CD4-positive, alpha-beta memory T cell (primary cell): ENCODE measurements around the gene VWF. TPM values are rescaled to one million over a fixed set of nuclear protein-coding genes. Genes with fewer than 3 reads are reported as not detected.
A peak's percentile ranks its signal among the peaks of the same experiment; 100 is the strongest.

Experiments used
- CTCF ChIA-PET: fragments of 350-600 bp; sonication (Branson Sonifier 250); formaldehyde crosslinking; loops from one replicate; lab custom pipeline; 2021; ENCODE audit warnings: inconsistent platforms; ENCODE audit not compliant: partially characterized antibody; lab: Charles Lee
- POLR2A ChIA-PET: fragments of 350-600 bp; sonication (Branson Sonifier 250); formaldehyde crosslinking; loops from one replicate; lab custom pipeline; 2021; ENCODE audit not compliant: partially characterized antibody; lab: Charles Lee
- DNase-seq, 5 donors: peaks; one replicate each; pipeline versions ENCODE4 v3.0.0 to v3.0.0-alpha.2; 2020 to 2022; ENCODE audit warnings: mixed read lengths in 1 of 5
- H3K27ac ChIP-seq: one replicate; pipeline ENCODE4 v1.7.0; 2013; ENCODE audit warnings: low read depth, low read length
- H3K27me3 ChIP-seq: 2 replicates; pipeline ENCODE4 v1.7.0; 2013; ENCODE audit warnings: mild to moderate bottlenecking, low read length, moderate library complexity; ENCODE audit not compliant: insufficient read depth
- H3K36me3 ChIP-seq: 2 replicates; pipeline ENCODE4 v1.7.0; 2013; ENCODE audit warnings: mild to moderate bottlenecking, low read length, moderate library complexity; ENCODE audit not compliant: insufficient read depth
- H3K4me1 ChIP-seq: 2 replicates; pipeline ENCODE4 v1.7.0; 2013; ENCODE audit warnings: mild to moderate bottlenecking, low read length, moderate library complexity; ENCODE audit not compliant: insufficient read depth
- H3K4me3 ChIP-seq, 2 donors: one replicate each; pipeline ENCODE4 v1.7.0; 2013; ENCODE audit warnings: low read length in 2 of 2, mild to moderate bottlenecking in 1 of 2
- H3K9me3 ChIP-seq, 2 donors: one replicate each; pipeline ENCODE4 v1.7.0; 2013; ENCODE audit warnings: low read length in 2 of 2, control low read depth in 1 of 2; ENCODE audit not compliant: control insufficient read depth in 1 of 2
- H3K27ac Mint-ChIP-seq, 7 donors: one replicate each; pipeline ENCODE4 v1.8.0; 2020 to 2021; ENCODE audit warnings: mixed read lengths in 7 of 7, mild to moderate bottlenecking in 6 of 7, inconsistent platforms in 3 of 7, moderate library complexity in 3 of 7
- H3K27me3 Mint-ChIP-seq, 2 donors: one replicate each; pipeline ENCODE4 v1.8.0; 2020 to 2021; ENCODE audit warnings: mixed read lengths in 2 of 2
- H3K36me3 Mint-ChIP-seq, 2 donors: one replicate each; pipeline ENCODE4 v1.8.0; 2020 to 2021; ENCODE audit warnings: mixed read lengths in 2 of 2, inconsistent platforms in 1 of 2, mild to moderate bottlenecking in 1 of 2
- H3K4me1 Mint-ChIP-seq, 4 donors: one replicate each; pipeline ENCODE4 v1.8.0; 2020 to 2021; ENCODE audit warnings: mixed read lengths in 4 of 4, mild to moderate bottlenecking in 1 of 4
- H3K4me3 Mint-ChIP-seq, 8 donors: one replicate each; pipeline ENCODE4 v1.8.0; 2020 to 2021; ENCODE audit warnings: mixed read lengths in 8 of 8, mild to moderate bottlenecking in 7 of 8, moderate library complexity in 6 of 8, inconsistent platforms in 3 of 8
- H3K9me3 Mint-ChIP-seq, 8 donors: one replicate each; pipeline ENCODE4 v1.8.0; 2020 to 2021; ENCODE audit warnings: mixed read lengths in 8 of 8, mild to moderate bottlenecking in 5 of 8, inconsistent platforms in 3 of 8, moderate library complexity in 1 of 8
- intact Hi-C: fragments of 100-400 bp; cut with micrococcal nuclease; formaldehyde crosslinking; loops from one replicate; pipeline ENCODE4 v1.15.1; 2023
- polyA plus RNA-seq, 2 donors: library from polyadenylated mRNA; unstranded; fragments of 300-500 nt; fragmentation: Illumina TruSeq; gene quantifications; one replicate each; pipeline ENCODE4 v1.2.3, GENCODE V29; 2021
- total RNA-seq, 2 experiments: library from RNA; stranded (reverse); gene quantifications; one replicate each; pipeline ENCODE4 v1.2.3, GENCODE V29; 2021

VWF gene
- total and polyA plus RNA-seq, 4 experiments from 2014 or later: 0.03 to 0.17 (median 0.15) TPM; not detected in 1

- H3K27ac ChIP-seq: no peak overlapping the region
- no peaks in the 10 kb centered on the region for H3K27me3 ChIP-seq
- ChIA-PET POLR2A (no interaction called here), CTCF (interaction anchor here (0.8 to 1.9 kb wide), 4 partner anchors 129 to 218 kb away, joined by 3 to 5 read pairs (median 4); no protein-coding TSS in a partner anchor)
- Mint-ChIP-seq H3K9me3 (no peaks in the 10 kb centered on the region), H3K36me3 (no peaks in the 10 kb centered on the region), H3K4me3 (no peak overlapping the region), H3K4me1 (peaks cover 11 to 17% (median 12%) of the 10 kb centered on the region in 4 donors), H3K27ac (no peak overlapping the region), H3K27me3 (peaks cover 5 to 7% of the 10 kb centered on the region in 2 donors)
- H3K4me3 ChIP-seq: no peak overlapping the region
- intact Hi-C loops: no loop called here
- H3K4me1 ChIP-seq: peaks cover 13% of the 10 kb centered on the region
- H3K36me3 ChIP-seq: no peaks in the 10 kb centered on the region
- no peaks in the 10 kb centered on the region for H3K9me3 ChIP-seq
- no peak for DNase-seq
Measured at GRCh38 chr12:6066651-6067050, 57.8 kb downstream of the VWF start.

DNA sequence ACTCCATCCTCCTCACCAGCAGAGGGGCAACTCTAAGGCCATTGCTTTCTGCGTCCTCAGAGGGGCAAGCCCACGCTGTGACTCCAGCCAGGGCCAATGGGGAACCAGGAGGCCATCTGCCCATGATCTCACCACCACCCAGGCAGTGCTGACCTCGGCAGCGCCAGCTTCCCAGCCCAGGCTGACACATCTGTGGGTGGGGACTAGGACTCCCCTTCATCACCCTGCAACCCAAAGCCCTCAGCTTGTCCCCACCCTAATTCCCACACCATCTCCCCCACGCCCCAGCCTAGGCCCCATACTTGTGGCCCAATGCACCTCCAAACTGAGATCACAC lies 58.6 kb downstream of the VWF start:
- Histone ChIP-seq H3K36me3 (no peaks in the 10 kb centered on the region), H3K27ac (no peak overlapping the region), H3K4me1 (peaks cover 13% of the 10 kb centered on the region), H3K9me3 (no peaks in the 10 kb centered on the region), H3K27me3 (no peaks in the 10 kb centered on the region), H3K4me3 (no peak overlapping the region)
- POLR2A ChIA-PET: no interaction called here
- CTCF ChIA-PET: interaction anchor here (0.8 to 1.9 kb wide), 5 partner anchors 12 to 218 kb away, joined by 3 to 4 read pairs (median 3); no protein-coding TSS in a partner anchor
- H3K9me3 Mint-ChIP-seq: no peaks in the 10 kb centered on the region
- H3K27me3 Mint-ChIP-seq: peaks cover 5 to 7% of the 10 kb centered on the region in 2 donors
- H3K27ac Mint-ChIP-seq: no peak overlapping the region
- H3K4me1 Mint-ChIP-seq: peaks cover 11 to 17% (median 12%) of the 10 kb centered on the region in 4 donors
- no peaks in the 10 kb centered on the region for H3K36me3 Mint-ChIP-seq
- intact Hi-C loops: no loop called here
- H3K4me3 Mint-ChIP-seq: no peak overlapping the region
- no peak for DNase-seq

DNA sequence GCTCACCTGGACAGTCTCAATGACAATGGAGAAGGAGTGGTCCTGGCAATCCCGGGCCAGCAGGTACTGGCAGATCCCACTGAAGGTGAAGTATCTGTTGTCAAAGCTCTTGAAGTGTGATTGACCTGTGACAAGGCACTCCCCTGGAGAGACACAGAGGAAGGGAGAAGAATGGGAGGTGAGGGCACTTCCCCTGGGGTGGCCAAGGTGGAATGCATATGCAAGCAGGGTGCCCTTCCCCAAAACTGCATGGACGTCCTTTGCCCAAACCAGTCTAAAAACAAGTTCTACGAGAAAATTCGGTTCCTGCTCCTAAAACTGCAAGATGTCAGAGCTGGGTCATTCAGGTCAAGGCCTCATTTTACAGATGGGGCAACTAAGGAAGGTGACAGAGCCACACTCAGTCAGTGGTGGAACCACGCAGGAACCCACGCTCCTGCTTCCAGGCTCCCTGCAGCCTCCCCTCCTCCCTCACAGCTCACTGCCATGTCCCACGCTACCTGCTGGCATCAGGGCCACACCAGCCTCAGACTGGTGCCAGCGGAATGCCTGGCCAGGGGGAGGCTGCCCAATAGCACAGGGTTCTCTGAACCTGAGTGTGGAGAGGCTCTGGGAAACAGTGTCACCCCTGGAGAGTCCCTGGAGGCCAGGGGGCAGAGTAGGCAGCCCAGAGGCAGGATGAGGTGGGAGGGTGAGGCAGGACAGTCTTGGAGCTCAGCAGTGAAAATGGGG lies 59.2 kb downstream of the VWF start:
- H3K27me3 Mint-ChIP-seq: peaks cover 5 to 7% of the 10 kb centered on the region in 2 donors
- POLR2A ChIA-PET: no interaction called here
- intact Hi-C loops: no loop called here

GRCh38 chr12:6062757-6063735 lies 61.4 kb downstream of the VWF start:
- ChIA-PET POLR2A (no interaction called here), CTCF (no interaction called here)
- Histone ChIP-seq H3K4me1 (no peaks in the 10 kb centered on the region), H3K4me3 (no peak overlapping the region), H3K27ac (no peak overlapping the region), H3K27me3 (no peaks in the 10 kb centered on the region), H3K36me3 (no peaks in the 10 kb centered on the region), H3K9me3 (no peaks in the 10 kb centered on the region)
- no peaks in the 10 kb centered on the region for H3K36me3 Mint-ChIP-seq
- H3K27ac Mint-ChIP-seq: peak overlapping the region in 2 of 7 donors; percentile 19 to 60
- DNase-seq: peak in 4 of 5 donors; percentile 35 to 54 (median 40)
- intact Hi-C loops: loop anchor here (1.0 kb wide), 3 partner anchors 132 to 222 kb away; no protein-coding TSS in a partner anchor
- peaks cover 0 to 2% (median 0%) of the 10 kb centered on the region in 4 donors for H3K4me1 Mint-ChIP-seq
- H3K9me3 Mint-ChIP-seq: no peaks in the 10 kb centered on the region
- H3K27me3 Mint-ChIP-seq: peaks cover 10% of the 10 kb centered on the region in 2 donors
- H3K4me3 Mint-ChIP-seq: no peak overlapping the region

More for the DNA sequence above, 59.2 kb downstream of the VWF start:
- no peak overlapping the region for H3K27ac ChIP-seq
- CTCF ChIA-PET: interaction anchor here (0.6 to 1.9 kb wide), 9 partner anchors 12 to 221 kb away, joined by 3 to 4 read pairs (median 3); no protein-coding TSS in a partner anchor
- no peaks in the 10 kb centered on the region for H3K36me3 Mint-ChIP-seq
- H3K4me1 ChIP-seq: peaks cover 13% of the 10 kb centered on the region
- DNase-seq: no peak
- H3K4me3 ChIP-seq: no peak overlapping the region
- no peaks in the 10 kb centered on the region for H3K27me3 ChIP-seq
- no peaks in the 10 kb centered on the region for H3K9me3 ChIP-seq
- no peaks in the 10 kb centered on the region for H3K9me3 Mint-ChIP-seq
- no peak overlapping the region for H3K4me3 Mint-ChIP-seq
- no peaks in the 10 kb centered on the region for H3K36me3 ChIP-seq
- peaks cover 11 to 13% (median 12%) of the 10 kb centered on the region in 4 donors for H3K4me1 Mint-ChIP-seq
- H3K27ac Mint-ChIP-seq: no peak overlapping the region

DNA sequence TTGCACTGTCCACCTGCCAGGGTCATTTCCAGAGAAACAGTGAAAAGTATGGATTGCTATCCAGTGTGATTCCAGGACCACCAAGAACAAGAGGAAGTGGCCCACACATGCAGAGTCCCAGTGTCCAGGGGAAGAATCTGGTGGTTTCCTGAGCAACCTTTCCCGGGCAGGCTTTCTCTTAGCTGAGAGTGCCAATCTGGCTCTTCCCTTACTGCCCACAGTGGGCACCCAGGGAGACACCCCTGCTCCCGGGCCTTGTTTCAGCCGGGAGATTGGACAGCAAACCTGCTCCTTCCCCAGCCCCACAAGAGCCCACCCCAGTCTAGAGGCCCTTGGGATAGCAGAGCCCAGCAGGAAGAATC lies 62.1 kb downstream of the VWF start:
- Histone ChIP-seq H3K9me3 (no peaks in the 10 kb centered on the region), H3K36me3 (no peaks in the 10 kb centered on the region), H3K27ac (no peak overlapping the region), H3K27me3 (no peaks in the 10 kb centered on the region), H3K4me3 (no peak overlapping the region), H3K4me1 (no peaks in the 10 kb centered on the region)
- H3K27me3 Mint-ChIP-seq: peaks cover 10 to 12% of the 10 kb centered on the region in 2 donors
- no peaks in the 10 kb centered on the region for H3K36me3 Mint-ChIP-seq
- no peaks in the 10 kb centered on the region for H3K9me3 Mint-ChIP-seq
- no peak overlapping the region for H3K27ac Mint-ChIP-seq
- intact Hi-C loops: no loop called here
- peaks cover 0 to 2% (median 0%) of the 10 kb centered on the region in 4 donors for H3K4me1 Mint-ChIP-seq
- H3K4me3 Mint-ChIP-seq: no peak overlapping the region
- no peak for DNase-seq
- CTCF ChIA-PET: no interaction called here
- POLR2A ChIA-PET: no interaction called here

DNA sequence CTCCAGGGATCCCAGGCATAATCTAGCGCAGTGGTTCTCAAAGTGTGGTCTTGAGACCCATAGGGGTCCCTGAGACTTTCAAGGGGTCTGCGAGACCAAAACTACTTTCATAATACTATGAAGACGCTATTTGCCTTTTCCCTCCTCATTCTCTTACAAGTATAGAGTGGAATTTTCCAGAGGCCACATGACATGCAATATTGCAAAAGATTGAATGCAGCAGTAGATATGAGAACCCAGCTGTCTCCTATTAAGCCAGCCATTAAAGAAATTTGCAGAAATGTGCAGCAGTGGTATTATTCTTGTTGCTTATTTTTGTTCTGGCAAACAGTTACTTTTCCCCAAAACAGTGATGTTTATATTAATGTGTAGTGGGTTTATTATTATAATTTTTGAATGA lies 62.8 kb downstream of the VWF start:
- H3K4me3 ChIP-seq: no peak overlapping the region
- ChIA-PET CTCF (interaction anchor here (1.4 kb wide), 1 partner anchor 224 kb away, joined by 3 read pairs; no protein-coding TSS in a partner anchor), POLR2A (no interaction called here)
- peaks cover 0 to 2% (median 0%) of the 10 kb centered on the region in 4 donors for H3K4me1 Mint-ChIP-seq
- H3K9me3 Mint-ChIP-seq: no peaks in the 10 kb centered on the region
- DNase-seq: no peak
- no peaks in the 10 kb centered on the region for H3K36me3 Mint-ChIP-seq
- no peaks in the 10 kb centered on the region for H3K27me3 ChIP-seq
- intact Hi-C loops: no loop called here
- no peak overlapping the region for H3K4me3 Mint-ChIP-seq
- H3K27ac ChIP-seq: no peak overlapping the region
- H3K27ac Mint-ChIP-seq: no peak overlapping the region
- H3K36me3 ChIP-seq: no peaks in the 10 kb centered on the region
- H3K4me1 ChIP-seq: peaks cover 4% of the 10 kb centered on the region
- peaks cover 10 to 12% of the 10 kb centered on the region in 2 donors for H3K27me3 Mint-ChIP-seq
- H3K9me3 ChIP-seq: no peaks in the 10 kb centered on the region
